Mammary epithelial cell (primary cell): ENCODE measurements around the gene PRKAA1.
"Not testable (repeated sequence)": the region's sequence is repeated elsewhere in the genome, so short reads cannot be mapped to it uniquely, and the experiment has no call there.

Source experiments
- CTCF ChIP-seq, 2 donors: IDR thresholded peaks in 1 of 2; conservative IDR thresholded peaks in 1 of 2; 2 replicates each; pipeline ENCODE4 v1.5.1; 2011 to 2012; ENCODE audit warnings: inconsistent platforms in 2 of 2, low read length in 2 of 2, mild to moderate bottlenecking in 2 of 2, control low read depth in 1 of 2, low read depth in 1 of 2; ENCODE audit not compliant: insufficient read depth in 1 of 2; ENCODE audit errors: extremely low read depth in 1 of 2
- EZH2 ChIP-seq: IDR thresholded peaks from 2 replicates; pipeline ENCODE4 v1.6.1; 2012; ENCODE audit warnings: low read length, inconsistent platforms, borderline replicate concordance

DNA sequence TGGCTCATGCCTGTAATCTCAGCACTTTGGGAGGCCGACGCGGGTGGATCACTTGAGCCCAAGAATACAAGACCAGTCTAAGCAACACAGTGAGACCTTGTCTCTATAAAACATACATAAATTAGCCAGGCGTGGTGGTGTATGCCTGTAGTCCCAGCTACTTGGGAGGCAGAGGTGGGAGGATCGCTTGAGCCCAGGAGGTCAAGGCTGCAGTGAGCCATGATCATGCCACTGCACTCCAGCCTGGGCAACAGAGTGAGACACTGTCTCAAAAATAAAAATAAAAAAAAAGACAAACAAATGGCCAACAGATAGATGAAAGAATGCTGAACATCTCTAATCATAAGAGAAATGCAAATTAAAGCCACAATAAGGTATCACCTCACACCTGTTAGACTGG is 9.2 kb downstream of the PRKAA1 start:
- not testable (repeated sequence) for TF ChIP-seq CTCF (conservative IDR thresholded peaks at IDR 0.05 in 1 of 2, IDR thresholded peaks at IDR 0.05 in 1 of 2; ENCODE audit: extremely low read depth in 1 of 2, insufficient read depth in 1 of 2, low read depth in 1 of 2, low read length in 2 of 2); EZH2
